Peyer's patch (tissue), 4 donors: ENCODE data around the gene VSX2.

Source experiments
- POLR2A ChIP-seq, 2 donors: fragments of 450-650 bp; IDR thresholded peaks; one replicate each; pipeline ENCODE4 v1.5.1; 2017; ENCODE audit warnings: antibody characterized with exemption in 2 of 2, mild to moderate bottlenecking in 2 of 2, moderate library complexity in 2 of 2
- TF ChIP-seq, protein P1 (sequence below), 6 experiments: fragments of 450-650 bp in 4 of 6; fragments of 200-600 bp in 2 of 6; sonication (generic) in 1 of 6; IDR thresholded peaks; one replicate each; pipeline ENCODE4 v1.5.1; 2017 to 2019; ENCODE audit warnings: antibody characterized with exemption in 6 of 6, mild to moderate bottlenecking in 3 of 6, moderate library complexity in 1 of 6

DNA sequence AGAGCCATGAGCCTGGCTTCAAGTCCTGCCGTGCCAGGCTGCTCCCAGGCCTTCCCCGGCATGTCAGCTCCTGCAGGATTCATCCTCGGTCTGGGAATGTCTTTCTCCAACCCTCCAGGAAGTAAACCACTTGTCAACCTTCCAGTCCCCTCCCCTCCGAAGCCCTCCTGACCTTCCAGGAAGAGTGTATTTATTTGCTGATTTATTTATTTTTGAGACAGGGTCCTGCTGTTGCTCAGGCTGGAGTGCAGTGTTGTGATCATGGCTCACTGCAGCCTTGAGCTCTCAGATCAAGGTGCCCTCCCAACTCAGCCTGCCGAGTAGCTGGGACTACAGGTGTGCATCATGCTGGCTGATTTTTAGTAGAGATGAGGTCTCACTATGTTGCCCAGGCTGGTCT lies 24.7 kb downstream of the VSX2 start:
- TF ChIP-seq, protein P1, sequence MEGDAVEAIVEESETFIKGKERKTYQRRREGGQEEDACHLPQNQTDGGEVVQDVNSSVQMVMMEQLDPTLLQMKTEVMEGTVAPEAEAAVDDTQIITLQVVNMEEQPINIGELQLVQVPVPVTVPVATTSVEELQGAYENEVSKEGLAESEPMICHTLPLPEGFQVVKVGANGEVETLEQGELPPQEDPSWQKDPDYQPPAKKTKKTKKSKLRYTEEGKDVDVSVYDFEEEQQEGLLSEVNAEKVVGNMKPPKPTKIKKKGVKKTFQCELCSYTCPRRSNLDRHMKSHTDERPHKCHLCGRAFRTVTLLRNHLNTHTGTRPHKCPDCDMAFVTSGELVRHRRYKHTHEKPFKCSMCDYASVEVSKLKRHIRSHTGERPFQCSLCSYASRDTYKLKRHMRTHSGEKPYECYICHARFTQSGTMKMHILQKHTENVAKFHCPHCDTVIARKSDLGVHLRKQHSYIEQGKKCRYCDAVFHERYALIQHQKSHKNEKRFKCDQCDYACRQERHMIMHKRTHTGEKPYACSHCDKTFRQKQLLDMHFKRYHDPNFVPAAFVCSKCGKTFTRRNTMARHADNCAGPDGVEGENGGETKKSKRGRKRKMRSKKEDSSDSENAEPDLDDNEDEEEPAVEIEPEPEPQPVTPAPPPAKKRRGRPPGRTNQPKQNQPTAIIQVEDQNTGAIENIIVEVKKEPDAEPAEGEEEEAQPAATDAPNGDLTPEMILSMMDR (IDR thresholded peaks at IDR 0.05): no peak
- no peak for TF ChIP-seq POLR2A (IDR thresholded peaks at IDR 0.05)
